NOMO-1 treated with dmso at 0.1 percent for 144 hours (cell line): Measurements from ENCODE around the gene ZNF433.
"Not testable (repeated sequence)": the region's sequence is repeated elsewhere in the genome, so short reads cannot be mapped to it uniquely, and the experiment has no call there.

Experiments used
- DNase-seq: peaks from one replicate; lab custom pipeline; 2025; ENCODE audit not compliant: unreplicated experiment; lab: John Stamatoyannopoulos, UW

The ZNF433 gene

GRCh38 chr19:11991921-11992320, 43.6 kb downstream of the ZNF433 start:
- not testable (repeated sequence) for DNase-seq

DNA sequence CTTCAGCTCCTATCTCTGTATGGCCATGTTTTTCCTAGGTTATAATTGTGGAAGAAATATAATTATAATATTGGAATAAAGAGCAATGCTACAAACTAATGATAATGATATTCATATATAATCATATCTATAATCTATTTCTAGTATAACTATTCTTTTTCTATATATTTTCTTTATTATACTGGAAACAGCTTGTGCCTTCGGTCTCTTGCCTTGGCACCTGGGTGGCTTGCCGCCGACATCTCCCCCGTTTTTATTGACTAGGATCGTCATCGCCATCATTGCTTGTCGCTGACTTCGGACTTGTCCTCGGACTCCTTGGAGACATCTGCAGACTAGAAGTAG, 46.4 kb downstream of the ZNF433 start:
- DNase-seq: no peak

- DNase-seq: peak; percentile 95
These were observed 47.8 kb downstream of the ZNF433 start for GRCh38 chr19:11987405-11988281.

GRCh38 chr19:11986754-11987153, 48.7 kb downstream of the ZNF433 start:
- DNase-seq: no peak

DNA sequence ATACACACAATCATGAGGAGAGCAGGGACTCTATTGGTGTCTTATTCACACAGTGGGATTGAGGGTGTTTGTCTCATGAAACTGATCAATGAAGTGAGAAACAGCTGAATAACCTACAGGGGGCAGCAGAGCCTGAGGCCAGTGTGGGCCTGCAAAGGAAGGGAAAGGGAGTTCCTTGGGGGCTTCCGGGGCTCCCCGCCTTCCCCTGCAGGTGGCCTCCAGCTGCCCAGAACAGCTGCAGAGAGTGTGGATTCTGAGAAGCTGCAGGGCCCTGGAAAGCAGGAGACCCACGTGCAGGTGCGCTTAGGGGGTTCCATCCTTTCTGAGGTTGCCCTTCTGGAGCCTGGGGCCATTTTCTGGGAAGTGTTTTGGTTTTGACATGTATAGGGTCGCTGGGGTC, 50.5 kb downstream of the ZNF433 start:
- no peak for DNase-seq

- DNase-seq: no peak
These were observed 53.0 kb downstream of the ZNF433 start for GRCh38 chr19:11982526-11982925.

- DNase-seq: no peak
These were observed 56.0 kb downstream of the ZNF433 start for GRCh38 chr19:11979527-11979926.

- DNase-seq: no peak
These were observed 56.9 kb downstream of the ZNF433 start for GRCh38 chr19:11978492-11979100.

- DNase-seq: no peak
These were observed 62.3 kb downstream of the ZNF433 start for GRCh38 chr19:11973019-11973810.

- no peak for DNase-seq
These were observed 64.4 kb downstream of the ZNF433 start for GRCh38 chr19:11971041-11971440.

DNA sequence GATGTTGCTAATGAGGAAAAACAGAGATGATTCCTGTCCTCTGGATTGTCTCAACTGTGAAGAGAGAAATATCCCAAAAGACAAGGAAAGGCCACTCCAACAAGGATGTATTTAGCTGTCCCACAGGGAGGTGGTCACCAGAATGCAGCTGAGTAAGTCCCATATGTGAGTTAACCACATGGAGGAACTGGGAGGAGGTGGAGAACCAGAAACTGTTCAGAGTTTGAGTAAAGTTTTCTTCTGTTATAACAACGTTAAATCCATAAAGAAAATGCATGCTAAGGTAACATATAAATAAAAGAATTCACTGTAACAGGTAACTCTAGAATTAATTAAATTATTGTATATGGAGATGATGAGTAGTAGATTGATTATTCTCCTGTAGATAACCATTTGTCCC, 65.3 kb downstream of the ZNF433 start:
- DNase-seq: no peak

- DNase-seq: peak; percentile 76
These were observed 70.4 kb downstream of the ZNF433 start, which contains the start of gene ZNF763 for GRCh38 chr19:11964858-11965645. Gene ZNF763, plus strand, starts transcription at chr19:11965040. Its CDS starts 169 bp downstream, at chr19:11965209.
